Esophagus (tissue), 2 donors: ENCODE measurements around the gene RIMKLB. TPM values are rescaled to one million over a fixed set of nuclear protein-coding genes. Genes with fewer than 3 reads are reported as not detected.
A peak's percentile ranks its signal among the peaks of the same experiment; 100 is the strongest.

Experiments used
- H3K27ac ChIP-seq, 2 donors: one replicate each; pipeline ENCODE4 v1.5.1; 2013; ENCODE audit warnings: low read depth in 2 of 2, mild to moderate bottlenecking in 2 of 2, inconsistent platforms in 1 of 2, low read length in 1 of 2, moderate library complexity in 1 of 2
- H3K27me3 ChIP-seq, 2 donors: one replicate each; pipeline ENCODE4 v1.6.1; 2013; ENCODE audit warnings: low read length in 2 of 2, control low read depth in 1 of 2, mild to moderate bottlenecking in 1 of 2; ENCODE audit not compliant: insufficient read depth in 2 of 2, control insufficient read depth in 1 of 2
- H3K36me3 ChIP-seq, 2 donors: one replicate each; pipeline ENCODE4 v1.6.1; 2013; ENCODE audit warnings: low read length in 1 of 2; ENCODE audit not compliant: control insufficient read depth in 2 of 2, insufficient read depth in 2 of 2
- H3K4me1 ChIP-seq, 2 donors: one replicate each; pipeline ENCODE4 v1.6.1; 2013; ENCODE audit warnings: low read length in 1 of 2; ENCODE audit not compliant: control insufficient read depth in 2 of 2, insufficient read depth in 2 of 2
- H3K4me3 ChIP-seq, 2 donors: one replicate each; pipeline ENCODE4 v1.5.1; 2013; ENCODE audit warnings: low read length in 2 of 2, mild to moderate bottlenecking in 2 of 2, low read depth in 1 of 2, moderate library complexity in 1 of 2
- H3K9me3 ChIP-seq, 2 donors: one replicate each; pipeline ENCODE4 v1.6.1; 2013; ENCODE audit warnings: mild to moderate bottlenecking in 2 of 2, low read depth in 1 of 2, low read length in 1 of 2, moderate library complexity in 1 of 2; ENCODE audit not compliant: control insufficient read depth in 2 of 2, insufficient read depth in 1 of 2
- WGBS, 2 donors: extraction: QIAGEN DNeasy Blood & Tissue Kit; methylation state at CpG; one replicate each; pipeline ENCODE4 v1.1.7; 2013; 5-methylcytosine and 5-hydroxymethylcytosine counted together
- polyA plus RNA-seq, 2 donors: library from polyadenylated mRNA; stranded (reverse); fragments of 200-250 nt; gene quantifications; one replicate each; pipeline ENCODE4 v1.2.3, GENCODE V29; 2013
- donor health status: healthy with polysubstance abuse.
- donor health status: Bipolar disorder and iron deficiency.

Gene RIMKLB
- 10 to 100 TPM; 11.2 to 22.5 TPM for polyA plus RNA-seq

DNA sequence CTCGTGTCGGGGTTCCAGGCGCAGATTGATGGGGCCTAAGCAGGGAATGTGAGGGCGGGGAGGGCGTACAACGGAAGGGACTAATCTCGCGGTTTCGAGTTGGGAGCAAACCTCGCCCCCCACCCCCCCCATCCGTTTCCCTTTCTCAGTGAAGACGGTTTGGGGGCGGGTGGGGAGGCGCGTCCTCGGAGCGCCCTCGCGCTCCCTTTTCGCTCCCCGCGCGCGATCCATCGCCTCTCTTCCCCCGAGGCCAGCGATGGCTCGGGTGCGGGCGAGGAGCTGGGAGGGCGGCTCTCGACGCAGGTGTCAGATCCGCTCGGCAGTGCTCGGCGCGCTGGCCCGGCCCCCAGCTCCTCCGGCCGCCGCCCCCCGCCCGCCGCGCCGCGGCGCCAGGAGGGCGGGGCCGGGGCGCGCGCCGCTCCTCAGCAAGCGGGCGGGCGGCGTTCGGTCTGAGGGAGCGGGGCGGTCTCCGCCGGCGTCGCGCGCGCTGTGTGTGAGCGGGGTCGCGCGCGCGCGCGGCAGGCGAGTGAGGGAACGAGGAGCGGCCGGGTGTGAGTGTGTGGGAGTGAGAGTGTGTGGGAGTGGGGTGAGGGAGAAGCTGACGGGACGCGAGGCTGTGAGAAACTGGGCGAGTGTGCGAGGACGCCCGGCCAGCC is at the start of gene RIMKLB:
RIMKLB (plus strand) TSS at position 516 of the 656 bp plus-strand sequence. CDS start 15,876 bp downstream, outside the sequence.
- Histone ChIP-seq H3K4me3 (peak within 1 kb of the TSS; percentile 91 to 92), H3K36me3 (no peaks in the 10 kb centered on the region), H3K9me3 (no peaks in the 10 kb centered on the region), H3K27ac (peak within 1 kb of the TSS; percentile 91 to 93), H3K4me1 (no peaks in the 10 kb centered on the region), H3K27me3 (no peaks in the 10 kb centered on the region)
- WGBS, 2 donors: 0% methylated on average over 45 to 88 of the region's 88 CpGs

GRCh38 chr12:8648576-8649205 is 49.1 kb upstream of the RIMKLB start:
- WGBS, 2 donors: 76 to 86% methylated on average over 8 of the region's 8 CpGs
- no peak overlapping the region for H3K4me3 ChIP-seq

DNA sequence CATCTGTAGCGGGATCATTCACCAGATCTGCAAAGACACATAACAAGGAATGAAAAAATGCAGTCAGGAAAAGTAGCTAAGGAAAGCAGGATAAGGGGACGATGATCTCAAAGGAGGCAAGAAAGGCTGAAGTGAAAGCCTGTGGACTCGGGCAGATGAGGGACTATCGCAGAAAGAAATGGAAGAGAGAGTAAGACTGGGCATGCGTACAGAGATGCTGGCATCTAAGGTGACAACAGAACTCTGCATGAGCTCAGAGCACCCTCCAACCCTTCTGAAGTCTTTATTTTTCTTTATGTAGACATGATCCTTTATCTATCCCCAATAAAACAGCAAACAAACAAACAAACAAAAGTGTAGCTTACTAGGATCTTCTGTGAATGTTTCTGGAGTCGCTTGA is 42.4 kb upstream of the RIMKLB start:
- Histone ChIP-seq H3K9me3 (no peaks in the 10 kb centered on the region), H3K27ac (no peak overlapping the region), H3K36me3 (no peaks in the 10 kb centered on the region), H3K27me3 (no peaks in the 10 kb centered on the region), H3K4me3 (no peak overlapping the region), H3K4me1 (no peaks in the 10 kb centered on the region)
- 79 to 82% methylated on average over 6 of the region's 6 CpGs for WGBS, 2 donors

More at GRCh38 chr12:8648576-8649205, 49.1 kb upstream of the RIMKLB start:
- Histone ChIP-seq H3K9me3 (no peaks in the 10 kb centered on the region), H3K36me3 (no peaks in the 10 kb centered on the region), H3K4me1 (no peaks in the 10 kb centered on the region), H3K27ac (no peak overlapping the region), H3K27me3 (no peaks in the 10 kb centered on the region)

GRCh38 chr12:8658346-8658745 is 39.4 kb upstream of the RIMKLB start:
- H3K36me3 ChIP-seq: no peaks in the 10 kb centered on the region
- H3K27ac ChIP-seq: no peak overlapping the region
- no peak overlapping the region for H3K4me3 ChIP-seq
- H3K27me3 ChIP-seq: no peaks in the 10 kb centered on the region
- H3K4me1 ChIP-seq: peaks cover 0 to 3% of the 10 kb centered on the region in 2 donors
- no peaks in the 10 kb centered on the region for H3K9me3 ChIP-seq
- WGBS, 2 donors: 21 to 29% methylated on average over 1 of the region's 1 CpG

DNA sequence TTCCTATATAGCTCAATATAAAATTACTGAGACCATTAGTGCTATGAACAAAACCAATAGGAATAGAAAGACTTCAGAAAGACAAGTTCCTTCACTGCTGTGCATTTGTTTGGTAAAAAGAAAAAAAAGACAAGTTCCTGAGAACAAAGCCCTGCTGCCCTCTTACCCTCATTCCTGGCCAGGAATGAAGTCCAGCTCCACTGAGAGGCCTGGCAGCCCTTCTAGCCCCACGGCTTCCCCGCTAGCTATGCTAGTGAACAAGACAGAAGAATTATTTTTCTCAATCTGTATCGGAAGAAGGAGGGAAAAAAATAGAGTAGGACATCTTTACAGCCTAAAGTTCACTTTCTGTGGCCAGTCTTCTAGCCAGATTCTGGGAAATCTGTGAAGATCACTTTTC is 36.8 kb upstream of the RIMKLB start:
- Histone ChIP-seq H3K9me3 (no peaks in the 10 kb centered on the region), H3K27me3 (no peaks in the 10 kb centered on the region), H3K36me3 (no peaks in the 10 kb centered on the region), H3K27ac (no peak overlapping the region), H3K4me3 (no peak overlapping the region), H3K4me1 (peaks cover 0 to 3% of the 10 kb centered on the region in 2 donors)
- 72 to 92% methylated on average over 3 of the region's 3 CpGs for WGBS, 2 donors

GRCh38 chr12:8661751-8662150 is 36.0 kb upstream of the RIMKLB start:
- Histone ChIP-seq H3K4me1 (peaks cover 0 to 3% of the 10 kb centered on the region in 2 donors), H3K27me3 (no peaks in the 10 kb centered on the region), H3K9me3 (no peaks in the 10 kb centered on the region), H3K27ac (no peak overlapping the region), H3K36me3 (no peaks in the 10 kb centered on the region), H3K4me3 (no peak overlapping the region)
- WGBS, 2 donors: 78 to 81% methylated on average over 3 of the region's 3 CpGs

DNA sequence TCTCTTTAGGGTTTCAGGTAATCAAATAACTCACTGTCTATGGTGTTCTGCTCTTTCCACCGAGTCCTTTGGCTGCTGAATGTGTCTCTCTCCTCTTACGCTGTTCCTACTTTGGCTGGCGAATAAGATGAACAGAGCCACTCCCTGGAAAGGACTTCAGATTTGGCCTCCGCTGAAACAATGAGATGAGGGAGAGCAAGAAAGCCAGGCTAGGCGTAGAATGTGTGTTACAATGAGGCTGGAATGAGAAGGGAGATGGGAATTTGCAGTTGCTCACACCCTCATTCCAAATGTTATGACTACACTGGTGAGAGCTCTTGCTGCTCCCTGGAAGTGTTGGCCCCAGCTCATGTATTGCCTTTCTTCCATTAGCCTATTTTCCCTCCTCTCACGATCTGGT is 35.2 kb upstream of the RIMKLB start, which contains the start of gene MFAP5:
MFAP5 (minus strand) TSS at position 234 of the 400 bp plus-strand sequence. CDS start 722 bp downstream, outside the sequence.
- WGBS, 2 donors: 66 to 70% methylated on average over 6 of the region's 6 CpGs
- Histone ChIP-seq H3K27me3 (no peaks in the 10 kb centered on the region), H3K4me1 (peaks cover 0 to 3% of the 10 kb centered on the region in 2 donors), H3K36me3 (no peaks in the 10 kb centered on the region), H3K27ac (no peak within 1 kb of the TSS), H3K4me3 (no peak within 1 kb of the TSS), H3K9me3 (no peaks in the 10 kb centered on the region)

DNA sequence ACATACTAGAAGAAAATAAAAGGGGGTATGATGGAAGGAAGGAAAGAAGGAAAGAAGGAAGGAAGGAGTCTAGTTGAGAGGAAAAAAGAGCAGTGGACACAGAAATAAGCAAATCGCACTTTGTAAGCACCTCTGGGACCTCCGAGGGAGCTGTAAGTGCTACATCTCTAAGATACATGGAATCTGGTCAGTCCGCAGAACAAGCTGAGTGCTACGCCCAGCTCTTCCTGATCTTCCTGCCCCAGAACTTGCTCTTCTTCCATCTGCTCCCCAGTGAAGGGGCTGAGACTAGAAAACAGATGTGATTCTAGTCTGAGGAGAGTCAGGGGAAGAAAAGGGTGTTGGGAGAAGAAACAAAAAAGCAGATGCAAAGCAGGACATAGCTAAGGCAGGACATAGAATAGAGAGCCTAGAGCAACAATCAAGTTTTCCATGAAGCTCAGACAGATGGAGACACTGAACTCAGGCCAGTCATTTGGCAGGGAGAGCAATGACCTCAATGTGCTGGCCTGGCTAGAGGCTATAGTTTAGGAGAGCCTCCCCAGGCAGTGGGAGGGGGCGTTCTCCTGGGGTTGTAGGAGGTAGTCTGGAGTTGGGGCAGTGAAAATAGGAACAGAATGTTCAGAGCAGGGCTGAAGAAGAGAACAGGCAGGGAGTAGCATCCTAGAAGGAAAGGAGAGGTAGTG is 33.4 kb upstream of the RIMKLB start:
- H3K9me3 ChIP-seq: no peaks in the 10 kb centered on the region
- WGBS, 2 donors: 71 to 79% methylated on average over 5 of the region's 5 CpGs
- H3K27me3 ChIP-seq: no peaks in the 10 kb centered on the region
- no peak overlapping the region for H3K27ac ChIP-seq
- no peaks in the 10 kb centered on the region for H3K36me3 ChIP-seq
- peaks cover 0 to 3% of the 10 kb centered on the region in 2 donors for H3K4me1 ChIP-seq
- no peak overlapping the region for H3K4me3 ChIP-seq

- no peak overlapping the region for H3K27ac ChIP-seq
- peaks cover 0 to 3% of the 10 kb centered on the region in 2 donors for H3K4me1 ChIP-seq
- H3K36me3 ChIP-seq: no peaks in the 10 kb centered on the region
- H3K9me3 ChIP-seq: no peaks in the 10 kb centered on the region
- no peak overlapping the region for H3K4me3 ChIP-seq
- WGBS, 2 donors: 62 to 66% methylated on average over 4 of the region's 4 CpGs
- H3K27me3 ChIP-seq: no peaks in the 10 kb centered on the region
These were observed 32.0 kb upstream of the RIMKLB start for GRCh38 chr12:8665759-8666158.
